ENCODE measurements around the gene MAN1A1.

GRCh38 chr6:119218548-119218947 lies 131.0 kb downstream of the MAN1A1 start:
- TF ChIP-seq MAFK (IDR thresholded peaks at IDR 0.05; ENCODE audit: partially characterized antibody) (no peak), EP300 (IDR thresholded peaks at IDR 0.05) (no peak)
